ENCODE measurements around the gene TSPAN3.

DNA sequence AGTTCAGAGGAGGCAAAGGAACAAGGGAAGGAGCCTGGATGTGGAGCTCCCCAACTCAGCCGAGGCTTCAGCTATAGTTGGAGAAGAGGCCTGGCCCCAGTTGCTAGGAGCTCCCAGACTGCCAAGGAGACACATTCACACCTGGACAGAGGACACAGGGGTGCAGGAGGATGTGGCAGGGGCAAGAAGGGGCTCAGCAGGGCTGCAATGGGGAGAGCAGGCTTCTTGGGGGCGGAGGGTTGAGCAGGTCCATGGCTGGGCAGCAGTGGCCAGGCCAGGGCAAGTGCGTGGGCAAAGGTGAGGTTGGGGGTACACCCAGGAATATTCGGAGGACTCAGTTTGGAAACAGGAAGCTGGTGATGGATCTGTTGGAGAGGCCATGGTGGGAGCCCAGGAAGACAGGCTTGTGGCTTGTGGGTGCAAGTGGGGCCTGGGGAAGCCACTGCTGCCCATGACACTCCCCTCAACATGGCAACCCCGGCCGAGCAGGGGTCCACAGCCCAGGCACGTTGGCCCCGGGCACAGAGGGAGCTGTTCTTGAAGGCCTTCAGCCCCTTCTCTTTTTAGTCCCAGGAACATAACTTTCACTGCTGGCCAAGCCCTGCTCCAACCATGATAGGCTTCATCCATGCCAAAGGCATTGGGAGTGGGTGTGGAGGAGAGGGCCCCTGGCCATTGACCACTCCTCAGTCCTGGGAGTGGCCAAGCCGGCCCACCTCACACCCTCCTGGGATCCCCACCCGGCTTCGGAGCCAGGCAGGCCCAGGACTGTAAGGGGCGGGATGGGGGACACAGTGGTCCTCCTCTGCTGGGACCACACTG, 33.3 kb downstream of the TSPAN3 start:
- TF ChIP-seq, protein P1, sequence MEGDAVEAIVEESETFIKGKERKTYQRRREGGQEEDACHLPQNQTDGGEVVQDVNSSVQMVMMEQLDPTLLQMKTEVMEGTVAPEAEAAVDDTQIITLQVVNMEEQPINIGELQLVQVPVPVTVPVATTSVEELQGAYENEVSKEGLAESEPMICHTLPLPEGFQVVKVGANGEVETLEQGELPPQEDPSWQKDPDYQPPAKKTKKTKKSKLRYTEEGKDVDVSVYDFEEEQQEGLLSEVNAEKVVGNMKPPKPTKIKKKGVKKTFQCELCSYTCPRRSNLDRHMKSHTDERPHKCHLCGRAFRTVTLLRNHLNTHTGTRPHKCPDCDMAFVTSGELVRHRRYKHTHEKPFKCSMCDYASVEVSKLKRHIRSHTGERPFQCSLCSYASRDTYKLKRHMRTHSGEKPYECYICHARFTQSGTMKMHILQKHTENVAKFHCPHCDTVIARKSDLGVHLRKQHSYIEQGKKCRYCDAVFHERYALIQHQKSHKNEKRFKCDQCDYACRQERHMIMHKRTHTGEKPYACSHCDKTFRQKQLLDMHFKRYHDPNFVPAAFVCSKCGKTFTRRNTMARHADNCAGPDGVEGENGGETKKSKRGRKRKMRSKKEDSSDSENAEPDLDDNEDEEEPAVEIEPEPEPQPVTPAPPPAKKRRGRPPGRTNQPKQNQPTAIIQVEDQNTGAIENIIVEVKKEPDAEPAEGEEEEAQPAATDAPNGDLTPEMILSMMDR (IDR thresholded peaks at IDR 0.05): no peak
- no peak for TF ChIP-seq POLR2AphosphoS5 (IDR thresholded peaks at IDR 0.05)
